Measurements from ENCODE around the gene FOXB2.

The FOXB2 gene

GRCh38 chr9:77003366-77003765 lies 16.1 kb upstream of the FOXB2 start:
- DNase-seq (ENCODE audit: extremely low read depth, insufficient read length), result no peak

GRCh38 chr9:77005216-77005615 lies 14.2 kb upstream of the FOXB2 start:
- Histone ChIP-seq H3K27me3 (replicated peaks; ENCODE audit: control insufficient read depth, insufficient read depth, low read length) (no peaks in the 10 kb centered on the region), H3K4me3 (replicated peaks; ENCODE audit: low read depth, low read length) (no peak overlapping the region), H3K36me3 (ENCODE audit: control insufficient read depth, insufficient read depth, low read length) (no peaks in the 10 kb centered on the region)
- DNase-seq (ENCODE audit: extremely low read depth, insufficient read length), result no peak
- TF ChIP-seq CTCF (IDR thresholded peaks at IDR 0.05; ENCODE audit: insufficient read depth, low read length, poor library complexity, severe bottlenecking), result no peak

More at GRCh38 chr9:77003366-77003765, 16.1 kb upstream of the FOXB2 start:
- Histone ChIP-seq H3K36me3 (ENCODE audit: control insufficient read depth, insufficient read depth, low read length) (no peaks in the 10 kb centered on the region), H3K4me3 (replicated peaks; ENCODE audit: low read depth, low read length) (no peak overlapping the region), H3K27me3 (replicated peaks; ENCODE audit: control insufficient read depth, insufficient read depth, low read length) (no peaks in the 10 kb centered on the region)
- no peak for TF ChIP-seq CTCF (IDR thresholded peaks at IDR 0.05; ENCODE audit: insufficient read depth, low read length, poor library complexity, severe bottlenecking)

DNA sequence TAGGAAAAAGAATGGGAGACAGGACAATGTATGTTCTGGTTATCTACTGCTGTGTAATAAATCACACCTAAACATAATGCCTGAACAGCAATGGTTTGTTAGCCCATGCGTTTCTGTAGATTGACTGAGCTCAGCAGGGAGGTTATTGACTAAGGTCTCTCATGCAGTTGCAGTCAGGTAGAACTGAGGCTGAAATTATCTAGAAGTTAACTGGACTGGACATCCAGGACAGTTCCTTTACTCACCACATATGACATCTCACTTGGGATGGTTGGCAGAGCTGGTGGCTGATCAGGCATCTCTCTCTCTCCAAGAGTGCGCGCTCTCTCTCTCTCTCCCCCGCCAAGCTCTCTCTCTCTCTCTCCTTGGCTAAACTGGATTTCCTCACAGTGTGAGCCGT lies 8.9 kb upstream of the FOXB2 start:
- no peak for DNase-seq (ENCODE audit: extremely low read depth, insufficient read length)
- TF ChIP-seq CTCF (IDR thresholded peaks at IDR 0.05; ENCODE audit: insufficient read depth, low read length, poor library complexity, severe bottlenecking), result no peak
- Histone ChIP-seq H3K27me3 (replicated peaks; ENCODE audit: control insufficient read depth, insufficient read depth, low read length) (peaks cover 2% of the 10 kb centered on the region), H3K4me3 (replicated peaks; ENCODE audit: low read depth, low read length) (no peak overlapping the region), H3K36me3 (ENCODE audit: control insufficient read depth, insufficient read depth, low read length) (no peaks in the 10 kb centered on the region)

GRCh38 chr9:77011973-77012821 lies 7.3 kb upstream of the FOXB2 start:
- DNase-seq (ENCODE audit: extremely low read depth, insufficient read length), result no peak
- Histone ChIP-seq H3K4me3 (replicated peaks; ENCODE audit: low read depth, low read length) (no peak overlapping the region), H3K27me3 (replicated peaks; ENCODE audit: control insufficient read depth, insufficient read depth, low read length) (peaks cover 2% of the 10 kb centered on the region), H3K36me3 (ENCODE audit: control insufficient read depth, insufficient read depth, low read length) (no peaks in the 10 kb centered on the region)
- TF ChIP-seq CTCF (IDR thresholded peaks at IDR 0.05; ENCODE audit: insufficient read depth, low read length, poor library complexity, severe bottlenecking), result peak; percentile 89

DNA sequence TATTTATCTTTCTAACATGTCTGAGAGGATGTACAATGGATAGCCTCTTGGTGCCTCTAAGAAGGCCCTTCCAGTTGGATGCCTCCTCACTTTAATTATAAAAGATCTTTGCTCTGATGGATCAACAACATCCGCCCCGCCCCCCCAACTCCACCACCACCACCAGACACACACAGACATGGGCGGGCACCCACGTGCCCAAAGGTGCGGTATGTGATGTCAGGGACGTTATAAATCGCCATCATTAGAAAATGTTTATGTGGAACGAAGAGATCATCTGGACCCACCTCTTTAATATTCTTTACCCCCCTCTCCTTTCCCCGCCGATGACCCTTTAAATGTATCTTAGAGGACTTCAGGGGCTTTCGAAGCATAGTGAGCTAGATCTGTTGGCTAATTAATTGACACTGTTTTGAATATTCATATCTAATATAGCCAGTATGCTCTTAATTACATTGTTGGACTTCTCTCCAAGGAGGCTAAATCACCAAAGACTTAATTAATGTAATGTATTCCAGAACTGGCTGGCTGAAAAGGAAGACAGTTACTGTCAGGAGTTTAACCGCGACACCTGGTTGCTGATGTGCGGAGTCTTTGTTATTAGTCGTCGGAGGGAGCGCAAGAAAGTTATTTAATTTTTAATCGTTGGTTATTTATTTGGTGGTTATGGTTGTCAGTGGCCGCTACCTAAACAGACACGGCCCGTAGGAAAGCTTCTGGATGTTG lies 6.1 kb upstream of the FOXB2 start:
- no peaks in the 10 kb centered on the region for H3K36me3 ChIP-seq (ENCODE audit: control insufficient read depth, insufficient read depth, low read length)
- no peak overlapping the region for H3K4me3 ChIP-seq (replicated peaks; ENCODE audit: low read depth, low read length)
- no peak for DNase-seq (ENCODE audit: extremely low read depth, insufficient read length)
- H3K27me3 ChIP-seq (replicated peaks; ENCODE audit: control insufficient read depth, insufficient read depth, low read length), result peaks cover 2% of the 10 kb centered on the region
- TF ChIP-seq CTCF (IDR thresholded peaks at IDR 0.05; ENCODE audit: insufficient read depth, low read length, poor library complexity, severe bottlenecking), result no peak

Data from GM06990 (cell line).